ENCODE results near the gene CLIP2.
A peak's percentile ranks its signal among the peaks of the same experiment; 100 is the strongest.

CLIP2 gene

GRCh38 chr7:74272305-74273038 lies 16.7 kb upstream of the CLIP2 start:
- DNase-seq (ENCODE audit: low spot score) = peak; percentile 87

- DNase-seq (ENCODE audit: low spot score) = no peak
These were observed 13.8 kb upstream of the CLIP2 start for GRCh38 chr7:74275401-74275881.

- DNase-seq (ENCODE audit: low spot score) = no peak
These were observed 11.6 kb upstream of the CLIP2 start for GRCh38 chr7:74277636-74278035.

GRCh38 chr7:74280985-74281384 lies 8.2 kb upstream of the CLIP2 start:
- DNase-seq (ENCODE audit: low spot score) = no peak

GRCh38 chr7:74282748-74283459 lies 6.3 kb upstream of the CLIP2 start:
- no peak for DNase-seq (ENCODE audit: low spot score)

- DNase-seq (ENCODE audit: low spot score) = no peak
These were observed 5.3 kb upstream of the CLIP2 start for GRCh38 chr7:74283858-74284447.

- DNase-seq (ENCODE audit: low spot score) = no peak
These were observed 4.4 kb upstream of the CLIP2 start for GRCh38 chr7:74284781-74285259.

- DNase-seq (ENCODE audit: low spot score) = no peak
These were observed 3.1 kb upstream of the CLIP2 start for GRCh38 chr7:74286131-74286530.

GRCh38 chr7:74287303-74288033 lies 1.7 kb upstream of the CLIP2 start:
- no peak for DNase-seq (ENCODE audit: low spot score)

GRCh38 chr7:74288034-74288881 lies 949 bp upstream of the CLIP2 start:
- no peak for DNase-seq (ENCODE audit: low spot score)

- DNase-seq (ENCODE audit: low spot score) = no peak
These were observed 699 bp downstream of the CLIP2 start for GRCh38 chr7:74289659-74290552.

GRCh38 chr7:74290553-74290950 lies 1.3 kb downstream of the CLIP2 start:
- no peak for DNase-seq (ENCODE audit: low spot score)

GRCh38 chr7:74290981-74291441 lies 1.8 kb downstream of the CLIP2 start:
- DNase-seq (ENCODE audit: low spot score) = no peak

- no peak for DNase-seq (ENCODE audit: low spot score)
These were observed 2.3 kb downstream of the CLIP2 start for GRCh38 chr7:74291535-74291934.

- no peak for DNase-seq (ENCODE audit: low spot score)
These were observed 3.8 kb downstream of the CLIP2 start for GRCh38 chr7:74292757-74293576.

- DNase-seq (ENCODE audit: low spot score) = no peak
These were observed 4.3 kb downstream of the CLIP2 start for GRCh38 chr7:74293577-74293908.

- no peak for DNase-seq (ENCODE audit: low spot score)
These were observed 5.2 kb downstream of the CLIP2 start for GRCh38 chr7:74294191-74294998.

GRCh38 chr7:74297516-74298233 lies 8.5 kb downstream of the CLIP2 start:
- no peak for DNase-seq (ENCODE audit: low spot score)

Measured in COLO829 (cell line).